ENCODE measurements around the gene FNIP2.

- TF ChIP-seq POLR2AphosphoS5 (IDR thresholded peaks at IDR 0.05; ENCODE audit: insufficient read depth in 1 of 2, low read depth in 1 of 2) = no peak
- no peak for TF ChIP-seq CTCF (IDR thresholded peaks at IDR 0.05)
These were observed 116.7 kb downstream of the FNIP2 start for GRCh38 chr4:158885564-158885963.

Measured in vagina (tissue), 2 donors.